Stimulated activated CD4-positive, alpha-beta T cell treated with anti-CD3 and anti-CD28 coated beads, TNF-alpha, amount 100 ng/mL, for 48 hours (primary cell): Measurements from ENCODE around the gene MAZ.
"Not testable (repeated sequence)": the region's sequence is repeated elsewhere in the genome, so short reads cannot be mapped to it uniquely, and the experiment has no call there.

Experiments used
- DNase-seq, 3 donors: peaks; one replicate each; pipeline ENCODE4 v3.0.0-alpha.2; 2020; ENCODE audit warnings: low read depth in 3 of 3

MAZ gene

DNA sequence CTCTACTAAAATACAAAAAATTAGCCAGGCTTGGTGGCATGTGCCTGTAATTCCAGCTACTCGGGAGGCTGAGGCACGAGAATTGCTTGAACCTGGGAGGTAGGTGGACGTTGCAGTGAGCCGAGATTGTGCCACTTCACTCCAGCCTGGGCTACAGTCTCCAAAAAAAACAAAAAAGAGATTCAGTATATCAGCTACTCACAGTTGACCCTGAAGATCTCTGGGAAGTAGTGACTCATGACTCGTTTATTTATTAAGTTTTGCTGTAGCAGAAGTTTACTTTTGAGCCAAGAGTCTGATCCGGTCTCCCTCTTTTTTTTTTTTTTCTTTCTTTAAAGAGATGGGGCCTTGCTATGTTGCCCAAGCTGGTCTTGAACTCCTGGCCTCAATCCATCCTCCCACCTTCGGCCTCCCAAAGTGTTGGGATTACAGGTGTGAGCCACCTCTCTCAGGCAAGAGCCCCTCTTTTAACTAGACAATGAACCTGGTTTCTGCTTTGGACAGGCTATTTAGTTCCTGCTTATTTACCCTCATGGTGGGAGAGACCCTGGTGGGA is 18.3 kb downstream of the MAZ start:
- DNase-seq: no peak

DNA sequence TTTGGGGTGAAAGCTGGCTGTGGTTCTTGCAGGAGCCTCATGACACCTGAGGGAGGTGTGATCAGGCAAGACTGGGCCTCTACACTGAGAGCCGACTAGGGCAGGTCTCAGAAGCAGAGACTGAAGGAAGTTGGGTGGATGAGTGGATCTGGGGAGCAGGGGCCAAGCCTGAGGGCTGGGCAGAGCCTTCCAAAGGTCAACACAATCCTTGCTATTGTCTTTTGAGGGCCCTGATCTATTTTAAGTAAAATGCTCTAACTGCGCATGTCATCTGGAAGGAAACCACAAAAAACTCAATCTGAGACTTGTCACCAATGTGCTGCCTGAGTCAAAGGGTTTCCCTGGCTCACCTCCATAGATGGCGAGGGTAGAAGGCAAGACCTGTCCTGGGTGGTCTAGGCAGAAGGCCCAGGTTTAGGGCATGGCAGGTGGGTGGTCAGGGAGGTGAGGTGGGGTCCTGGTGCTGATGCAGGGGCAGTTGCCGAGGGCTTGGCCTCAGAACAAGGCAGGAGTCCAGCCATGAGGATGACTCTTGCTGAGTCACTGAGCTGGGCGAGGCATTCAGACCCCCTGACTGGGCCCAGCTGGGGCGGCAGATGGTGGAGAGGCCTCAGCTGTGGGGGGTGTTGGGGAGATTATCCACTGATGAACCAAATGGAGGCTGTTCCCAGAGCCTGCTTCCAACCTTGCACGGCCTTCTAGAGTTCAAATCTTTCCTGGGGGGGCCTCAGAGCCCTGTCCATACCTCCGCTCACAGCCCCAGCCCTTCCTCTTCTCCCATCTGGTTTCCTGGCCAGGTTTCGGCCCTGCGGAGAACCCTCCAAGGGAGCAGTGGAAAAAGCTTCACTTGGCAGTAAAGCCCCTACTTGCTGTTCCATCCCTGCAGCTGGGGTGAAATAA is 19.1 kb downstream of the MAZ start:
- DNase-seq: no peak

DNA sequence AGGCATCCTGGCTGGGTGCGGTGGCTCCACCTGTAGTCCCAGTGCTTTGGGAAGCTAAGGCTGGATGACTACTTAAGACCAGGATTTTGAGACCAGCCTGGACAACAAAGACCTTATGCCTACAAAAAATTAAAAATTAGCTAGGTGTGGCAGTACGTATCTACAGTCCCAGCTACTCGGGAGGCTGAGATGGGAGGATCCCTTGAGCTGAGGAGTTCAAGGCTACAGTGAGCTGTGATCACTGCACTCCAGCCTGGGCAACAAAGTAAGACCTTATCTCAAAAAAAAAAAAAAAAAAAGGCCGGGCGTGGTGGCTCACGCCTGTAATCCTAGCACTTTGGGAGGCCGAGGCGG is 20.0 kb downstream of the MAZ start:
- DNase-seq: no peak

DNA sequence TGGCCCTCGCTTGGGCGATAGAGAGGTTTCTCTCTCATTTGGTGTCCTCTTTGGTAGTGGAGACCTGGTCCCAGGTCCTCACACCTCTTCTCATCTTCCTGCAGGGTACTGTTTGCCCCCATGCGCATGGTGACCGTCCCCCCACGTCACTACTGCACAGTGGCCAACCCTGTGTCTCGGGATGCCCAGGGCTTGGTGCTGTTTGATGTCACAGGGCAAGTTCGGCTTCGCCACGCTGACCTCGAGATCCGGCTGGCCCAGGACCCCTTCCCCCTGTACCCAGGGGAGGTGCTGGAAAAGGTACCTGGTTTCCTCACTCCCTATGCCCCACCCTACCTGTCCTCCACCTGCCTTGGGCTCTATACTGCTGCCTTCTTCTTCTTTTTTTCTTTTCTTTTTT is 24.4 kb downstream of the MAZ start:
- no peak for DNase-seq

DNA sequence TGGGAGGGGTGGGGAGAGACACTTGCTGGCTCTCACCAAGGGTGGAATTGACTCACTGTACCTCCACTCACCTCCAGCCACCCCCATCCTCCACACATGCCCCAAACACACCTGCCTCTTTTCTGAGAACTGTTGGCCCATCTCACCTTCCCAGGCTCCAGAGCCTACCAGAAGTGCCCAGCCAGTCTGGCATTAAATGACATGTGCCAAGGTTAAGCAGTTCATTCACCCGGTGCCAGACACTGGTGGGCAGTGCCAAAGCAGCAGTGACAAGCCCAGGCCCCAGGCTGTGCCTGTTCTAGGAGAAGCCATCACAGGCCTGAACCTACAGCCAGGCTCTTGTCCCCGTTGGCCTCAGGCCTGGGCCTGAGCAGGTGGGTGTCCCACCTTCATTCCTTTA is 25.2 kb downstream of the MAZ start:
- no peak for DNase-seq

DNA sequence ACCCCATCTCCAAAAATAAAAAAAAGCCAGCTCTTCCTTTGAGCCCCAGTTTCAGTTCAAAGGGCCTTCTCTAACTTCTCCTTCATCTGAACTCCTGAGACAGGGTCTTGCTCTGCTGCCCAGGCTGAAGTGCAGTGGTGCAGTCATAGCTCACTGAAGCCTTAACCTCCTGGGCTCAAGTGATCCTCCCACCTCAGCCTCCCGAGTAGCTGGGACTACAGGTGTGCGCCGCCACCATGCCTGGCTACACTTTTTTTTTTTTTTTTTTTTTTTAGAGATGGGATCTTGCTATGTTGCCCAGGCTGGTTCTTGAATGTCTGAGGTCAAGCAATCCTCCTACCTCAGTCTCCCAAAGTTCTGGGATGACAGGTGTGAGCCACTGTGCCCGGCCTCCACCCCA is 26.9 kb downstream of the MAZ start:
- DNase-seq: not testable (repeated sequence)

DNA sequence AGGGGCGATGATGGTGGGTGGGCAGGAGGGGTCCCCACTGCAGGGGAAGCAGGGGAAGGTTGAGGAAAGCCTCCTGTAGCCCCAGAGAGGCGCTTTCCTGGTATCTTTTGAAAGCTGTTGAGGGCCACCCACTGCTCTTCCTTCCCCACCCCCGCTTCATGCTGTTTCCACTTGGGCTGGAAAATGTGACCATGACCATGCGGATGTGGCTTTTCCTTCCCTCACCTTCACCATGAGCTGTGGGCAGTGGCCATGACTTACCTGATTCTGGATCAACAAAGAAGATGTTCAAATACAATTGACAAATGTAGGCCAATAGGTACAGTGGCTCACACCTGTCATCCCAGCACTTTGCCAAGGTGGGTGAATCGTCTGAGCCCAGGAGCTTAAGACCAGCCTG is 27.8 kb downstream of the MAZ start:
- DNase-seq: no peak

- DNase-seq: no peak
Measured at GRCh38 chr16:29835926-29836325, 29.6 kb downstream of the MAZ start.

DNA sequence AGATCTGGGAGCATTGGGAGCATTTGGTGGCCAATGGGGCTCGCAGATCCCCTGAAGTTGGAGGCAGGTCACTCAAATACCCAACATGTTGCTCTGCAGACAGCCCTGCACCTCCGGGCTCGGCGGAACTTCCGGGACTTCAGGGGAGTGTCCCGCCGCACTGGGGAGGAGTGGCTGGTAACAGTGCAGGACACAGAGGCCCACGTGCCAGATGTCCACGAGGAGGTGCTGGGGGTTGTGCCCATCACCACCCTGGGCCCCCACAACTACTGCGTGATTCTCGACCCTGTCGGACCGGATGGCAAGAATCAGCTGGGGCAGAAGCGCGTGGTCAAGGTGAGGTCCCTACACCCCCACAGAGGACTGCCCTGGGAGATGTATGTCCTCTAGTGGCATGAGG is 30.3 kb downstream of the MAZ start:
- DNase-seq: no peak

- DNase-seq: no peak
Measured at GRCh38 chr16:29837841-29838240, 31.5 kb downstream of the MAZ start.

DNA sequence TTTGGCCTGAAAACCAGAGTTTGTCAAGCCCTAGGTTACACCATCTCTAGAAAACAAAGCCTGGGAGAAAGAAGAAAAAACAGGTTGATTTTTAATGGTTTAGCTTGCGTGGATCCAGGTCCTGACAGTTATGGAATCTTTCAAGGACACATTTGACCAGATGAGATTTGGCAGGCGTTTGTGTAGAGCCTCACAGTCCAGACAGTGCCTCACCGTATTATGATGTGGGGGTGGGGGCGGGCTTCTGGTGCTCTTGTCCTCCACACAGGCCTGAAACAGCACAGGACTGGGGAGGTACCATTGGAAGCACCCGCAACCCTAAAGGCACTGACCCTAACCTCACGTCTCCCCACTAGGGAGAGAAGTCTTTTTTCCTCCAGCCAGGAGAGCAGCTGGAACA is 33.5 kb downstream of the MAZ start:
- no peak for DNase-seq

DNA sequence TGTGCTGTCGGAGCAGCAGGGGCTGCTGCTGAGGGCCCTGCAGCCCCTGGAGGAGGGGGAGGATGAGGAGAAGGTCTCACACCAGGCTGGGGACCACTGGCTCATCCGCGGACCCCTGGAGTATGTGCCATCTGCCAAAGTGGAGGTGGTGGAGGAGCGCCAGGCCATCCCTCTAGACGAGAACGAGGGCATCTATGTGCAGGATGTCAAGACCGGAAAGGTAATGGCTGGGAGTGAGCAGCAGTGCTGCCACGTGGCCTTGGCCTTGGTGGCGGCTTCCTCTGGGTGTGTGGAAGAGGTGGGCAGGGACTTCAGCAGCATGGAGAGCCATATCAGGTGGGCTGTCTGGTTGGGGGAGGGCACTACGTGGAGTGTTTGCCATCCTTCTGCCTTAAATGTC is 33.9 kb downstream of the MAZ start:
- no peak for DNase-seq

DNA sequence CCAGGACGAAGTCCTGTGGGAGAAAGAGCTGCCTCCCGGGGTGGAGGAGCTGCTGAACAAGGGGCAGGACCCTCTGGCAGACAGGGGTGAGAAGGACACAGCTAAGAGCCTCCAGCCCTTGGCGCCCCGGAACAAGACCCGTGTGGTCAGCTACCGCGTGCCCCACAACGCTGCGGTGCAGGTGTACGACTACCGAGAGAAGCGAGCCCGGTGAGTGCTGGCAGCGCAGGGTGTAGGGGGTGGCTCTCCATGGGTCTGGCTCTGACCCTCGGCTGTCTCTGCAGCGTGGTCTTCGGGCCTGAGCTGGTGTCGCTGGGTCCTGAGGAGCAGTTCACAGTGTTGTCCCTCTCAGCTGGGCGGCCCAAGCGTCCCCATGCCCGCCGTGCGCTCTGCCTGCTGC is 35.3 kb downstream of the MAZ start:
- DNase-seq: no peak

DNA sequence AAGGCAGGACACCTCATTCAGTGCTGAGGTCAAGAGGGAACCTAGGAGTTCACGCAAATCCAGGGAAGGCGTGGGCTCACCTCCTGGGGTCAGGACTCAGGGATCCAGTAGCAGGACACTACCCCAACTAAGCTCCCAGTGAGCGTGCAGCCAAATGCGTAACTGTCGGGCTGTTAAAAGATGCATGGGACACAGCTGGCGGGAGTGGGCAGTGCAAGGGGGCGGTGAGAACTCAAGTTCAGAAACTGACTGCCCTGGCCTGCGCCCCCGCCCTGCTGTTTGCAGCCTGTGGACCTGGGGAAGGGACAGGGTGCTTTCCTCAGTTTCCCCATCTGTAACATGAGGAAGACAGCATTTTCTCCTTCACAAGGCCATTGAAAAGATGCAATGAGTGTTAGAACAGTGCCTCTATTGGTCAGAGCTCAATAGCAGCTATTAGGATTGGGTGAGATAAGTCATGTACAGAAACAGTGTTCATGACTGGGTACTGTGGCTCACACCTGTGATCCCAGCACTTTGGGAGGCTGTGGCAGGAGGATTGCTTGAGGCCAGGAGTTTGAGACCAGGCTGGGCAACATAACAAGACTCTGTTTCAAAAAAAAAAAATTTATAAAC is 36.5 kb downstream of the MAZ start:
- no peak for DNase-seq

GRCh38 chr16:29843931-29844330 is 37.6 kb downstream of the MAZ start:
- no peak for DNase-seq

GRCh38 chr16:29844575-29845331 is 38.4 kb downstream of the MAZ start:
- no peak for DNase-seq

- no peak for DNase-seq
Measured at GRCh38 chr16:29845656-29846055, 39.3 kb downstream of the MAZ start.

GRCh38 chr16:29848420-29849297 is 42.3 kb downstream of the MAZ start:
- peak; percentile 70 to 83 (median 74) for DNase-seq

DNA sequence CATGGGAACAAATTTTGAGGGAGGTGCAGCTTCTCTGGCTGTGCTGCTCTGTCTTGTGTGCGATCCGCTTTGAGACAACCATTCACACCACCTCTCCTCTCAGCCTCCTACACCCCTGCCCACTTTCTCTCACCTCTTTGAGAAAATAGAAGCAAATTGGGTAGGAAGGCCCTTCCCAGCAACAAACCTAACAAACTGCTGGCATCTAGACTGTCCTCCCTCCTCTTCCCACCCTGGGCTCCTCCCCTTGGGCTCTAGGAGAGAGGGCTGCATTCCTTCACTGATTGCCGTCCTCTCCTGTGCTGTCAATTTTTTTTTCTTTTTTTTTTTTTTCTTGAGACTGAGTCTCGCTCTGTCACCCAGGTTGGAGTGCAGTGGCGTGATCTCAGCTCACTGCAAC is 43.2 kb downstream of the MAZ start:
- no peak for DNase-seq

- no peak for DNase-seq
Measured at GRCh38 chr16:29850998-29851397, 44.7 kb downstream of the MAZ start.

- DNase-seq: no peak
Measured at GRCh38 chr16:29852654-29853053, 46.3 kb downstream of the MAZ start.
